K562 (cell line): ENCODE measurements around the gene YTHDC1. TPM values are rescaled to one million over a fixed set of nuclear protein-coding genes. Genes with fewer than 3 reads are reported as not detected.
A peak's percentile ranks its signal among the peaks of the same experiment; 100 is the strongest.

ENCODE experiments used
- ARHGAP35 ChIP-seq: fragments of 450-650 bp; IDR thresholded peaks from 2 replicates; pipeline ENCODE4 v1.6.1; 2018; ENCODE audit not compliant: partially characterized antibody
- BRF1 ChIP-seq: IDR thresholded peaks from 3 replicates; pipeline ENCODE4 v1.6.1; 2011; ENCODE audit warnings: borderline replicate concordance, mild to moderate bottlenecking; ENCODE audit not compliant: insufficient read length; ENCODE audit errors: extremely low read depth
- ELF4 ChIP-seq: fragments of 450-650 bp; formaldehyde crosslinking; IDR thresholded peaks from 2 replicates; pipeline ENCODE4 v1.4.0; 2022; ENCODE audit warnings: missing genetic modification characterization
- GMEB1 ChIP-seq: fragments of 250-450 bp; sonication (Bioruptor Pico); IDR thresholded peaks from 2 replicates; pipeline ENCODE4 v1.4.0; 2020; ENCODE audit warnings: mild to moderate bottlenecking
- MAFK ChIP-seq: IDR thresholded peaks from 2 replicates; pipeline ENCODE4 v1.6.1; 2011; ENCODE audit warnings: low read length, improper control_type of control experiment
- NBN ChIP-seq: fragments of 450-650 bp; IDR thresholded peaks from 2 replicates; pipeline ENCODE4 v1.6.1; 2016; ENCODE audit warnings: low read depth, mild to moderate bottlenecking
- NELFE ChIP-seq: IDR thresholded peaks from 2 replicates; pipeline ENCODE4 v1.6.1; 2011; ENCODE audit warnings: mild to moderate bottlenecking; ENCODE audit not compliant: insufficient read depth, insufficient read length
- NRF1 ChIP-seq, 2 experiments: fragments of 450-650 bp; IDR thresholded peaks in 1 of 2; conservative IDR thresholded peaks in 1 of 2; 2 replicates each; pipeline ENCODE4 v1.6.1; 2014; ENCODE audit warnings: mild to moderate bottlenecking in 2 of 2
- POLR2AphosphoS5 ChIP-seq: IDR thresholded peaks from 2 replicates; pipeline ENCODE4 v1.6.1; 2011; ENCODE audit warnings: mild to moderate bottlenecking, low read depth, low read length, moderate library complexity; ENCODE audit not compliant: control insufficient read depth, insufficient read depth
- PRDM10 ChIP-seq: fragments of 450-650 bp; IDR thresholded peaks from 2 replicates; pipeline ENCODE4 v1.6.1; 2018; ENCODE audit not compliant: partially characterized antibody
- PYGO2 ChIP-seq: fragments of 450-650 bp; IDR thresholded peaks from 2 replicates; pipeline ENCODE4 v1.6.1; 2016; ENCODE audit warnings: mild to moderate bottlenecking, missing genetic modification characterization, moderate library complexity, missing compliant biosample characterization
- RFX1 ChIP-seq: fragments of 450-650 bp; IDR thresholded peaks from 2 replicates; pipeline ENCODE4 v1.6.1; 2016; ENCODE audit warnings: mild to moderate bottlenecking, moderate library complexity
- XRCC3 ChIP-seq: fragments of 450-650 bp; IDR thresholded peaks from 2 replicates; pipeline ENCODE4 v1.6.1; 2017; ENCODE audit warnings: mild to moderate bottlenecking, moderate library complexity
- ZEB2 ChIP-seq: fragments of 450-650 bp; IDR thresholded peaks from 2 replicates; pipeline ENCODE4 v1.6.1; 2016
- ZFPM2 ChIP-seq: fragments of 250-450 bp; sonication (Bioruptor Pico); IDR thresholded peaks from 2 replicates; pipeline ENCODE4 v1.5.1; 2022; ENCODE audit warnings: mild to moderate bottlenecking
- ZNF133 ChIP-seq: fragments of 250-450 bp; sonication (Bioruptor Pico); IDR thresholded peaks from 2 replicates; pipeline ENCODE4 v1.4.0; 2020; ENCODE audit warnings: mild to moderate bottlenecking
- ZNF584 ChIP-seq: fragments of 200-800 bp; sonication (Bioruptor generic); IDR thresholded peaks from 2 replicates; pipeline ENCODE4 v1.6.1; 2016; ENCODE audit warnings: low read depth, mild to moderate bottlenecking, missing genetic modification characterization, missing compliant biosample characterization
- polyA plus RNA-seq, 8 experiments: library from polyadenylated mRNA; depleted of rRNA in 4 of 8; stranded (reverse) in 5 of 8; unstranded in 3 of 8; fragments of >200 nt; fragmentation: Nextera tagmentation in 2 of 8; fragmentation: Illumina TruSeq in 1 of 8; extraction: Ambion mirVana in 2 of 8; extraction: Trizol in 1 of 8; gene quantifications; 2 replicates each; pipeline versions ENCODE4 v1.2.1 to v1.2.3, GENCODE V29; 2011 to 2014; ENCODE audit warnings: inconsistent platforms in 1 of 8, missing spikeins in 1 of 8
- total RNA-seq, 7 experiments: library from RNA; depleted of rRNA in 6 of 7; stranded (reverse); fragments of >200 nt in 6 of 7; fragmentation: Illumina TruSeq in 2 of 7; extraction: Trizol in 2 of 7; gene quantifications; 2 replicates each; pipeline versions ENCODE4 v1.2.1 to v1.2.3, GENCODE V29; 2011 to 2021; ENCODE audit warnings: low replicate concordance in 1 of 7
- TF ChIP-seq, protein P1 (sequence below): fragments of 450-650 bp; IDR thresholded peaks from 2 replicates; pipeline ENCODE4 v1.6.1; 2017; ENCODE audit warnings: mild to moderate bottlenecking, moderate library complexity
- TF ChIP-seq, protein P2 (sequence below): fragments of 200-800 bp; sonication (Bioruptor generic); IDR thresholded peaks from 2 replicates; pipeline ENCODE4 v1.6.1; 2017; ENCODE audit warnings: missing genetic modification characterization, missing compliant biosample characterization
- TF ChIP-seq, protein P3 (sequence below): fragments of 450-650 bp; IDR thresholded peaks from 2 replicates; pipeline ENCODE4 v1.7.0; 2016; ENCODE audit warnings: borderline replicate concordance

The YTHDC1 gene
- total and polyA plus RNA-seq, 9 of the 15 experiments (the other 6 are each of a cell fraction or from before 2014, with no cell fraction given): 9.8 to 65.4 (median 51.7) TPM

GRCh38 chr4:68361146-68361589, 11.3 kb upstream of the YTHDC1 start (continued):
- TF ChIP-seq, protein P1, sequence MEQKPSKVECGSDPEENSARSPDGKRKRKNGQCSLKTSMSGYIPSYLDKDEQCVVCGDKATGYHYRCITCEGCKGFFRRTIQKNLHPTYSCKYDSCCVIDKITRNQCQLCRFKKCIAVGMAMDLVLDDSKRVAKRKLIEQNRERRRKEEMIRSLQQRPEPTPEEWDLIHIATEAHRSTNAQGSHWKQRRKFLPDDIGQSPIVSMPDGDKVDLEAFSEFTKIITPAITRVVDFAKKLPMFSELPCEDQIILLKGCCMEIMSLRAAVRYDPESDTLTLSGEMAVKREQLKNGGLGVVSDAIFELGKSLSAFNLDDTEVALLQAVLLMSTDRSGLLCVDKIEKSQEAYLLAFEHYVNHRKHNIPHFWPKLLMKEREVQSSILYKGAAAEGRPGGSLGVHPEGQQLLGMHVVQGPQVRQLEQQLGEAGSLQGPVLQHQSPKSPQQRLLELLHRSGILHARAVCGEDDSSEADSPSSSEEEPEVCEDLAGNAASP: no peak
- no peak for TF ChIP-seq GMEB1 (CRISPR knock-in tag)
- TF ChIP-seq NRF1 (conservative IDR thresholded peaks at IDR 0.05 in 1 of 2, IDR thresholded peaks at IDR 0.05 in 1 of 2): no peak
- TF ChIP-seq ZNF133: no peak
- TF ChIP-seq, protein P2, sequence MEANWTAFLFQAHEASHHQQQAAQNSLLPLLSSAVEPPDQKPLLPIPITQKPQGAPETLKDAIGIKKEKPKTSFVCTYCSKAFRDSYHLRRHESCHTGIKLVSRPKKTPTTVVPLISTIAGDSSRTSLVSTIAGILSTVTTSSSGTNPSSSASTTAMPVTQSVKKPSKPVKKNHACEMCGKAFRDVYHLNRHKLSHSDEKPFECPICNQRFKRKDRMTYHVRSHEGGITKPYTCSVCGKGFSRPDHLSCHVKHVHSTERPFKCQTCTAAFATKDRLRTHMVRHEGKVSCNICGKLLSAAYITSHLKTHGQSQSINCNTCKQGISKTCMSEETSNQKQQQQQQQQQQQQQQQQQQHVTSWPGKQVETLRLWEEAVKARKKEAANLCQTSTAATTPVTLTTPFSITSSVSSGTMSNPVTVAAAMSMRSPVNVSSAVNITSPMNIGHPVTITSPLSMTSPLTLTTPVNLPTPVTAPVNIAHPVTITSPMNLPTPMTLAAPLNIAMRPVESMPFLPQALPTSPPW (CRISPR knock-in tag): 0 out of 2 replicates have a peak, but pooled peaks have one; percentile 6
- TF ChIP-seq NELFE: no peak
- TF ChIP-seq PYGO2: no peak
- no peak for TF ChIP-seq ZNF584
- TF ChIP-seq RFX1: no peak
- no peak; the same call in 1 of the 2 replicates for TF ChIP-seq NBN
- no peak for TF ChIP-seq XRCC3
- no peak for TF ChIP-seq ELF4 (CRISPR knock-in tag)
- no peak for TF ChIP-seq BRF1
- no peak for TF ChIP-seq ARHGAP35
- TF ChIP-seq POLR2AphosphoS5: no peak
- no peak for TF ChIP-seq PRDM10
- TF ChIP-seq MAFK: no peak
- no peak for TF ChIP-seq ZFPM2 (CRISPR knock-in tag)
- TF ChIP-seq, protein P3, sequence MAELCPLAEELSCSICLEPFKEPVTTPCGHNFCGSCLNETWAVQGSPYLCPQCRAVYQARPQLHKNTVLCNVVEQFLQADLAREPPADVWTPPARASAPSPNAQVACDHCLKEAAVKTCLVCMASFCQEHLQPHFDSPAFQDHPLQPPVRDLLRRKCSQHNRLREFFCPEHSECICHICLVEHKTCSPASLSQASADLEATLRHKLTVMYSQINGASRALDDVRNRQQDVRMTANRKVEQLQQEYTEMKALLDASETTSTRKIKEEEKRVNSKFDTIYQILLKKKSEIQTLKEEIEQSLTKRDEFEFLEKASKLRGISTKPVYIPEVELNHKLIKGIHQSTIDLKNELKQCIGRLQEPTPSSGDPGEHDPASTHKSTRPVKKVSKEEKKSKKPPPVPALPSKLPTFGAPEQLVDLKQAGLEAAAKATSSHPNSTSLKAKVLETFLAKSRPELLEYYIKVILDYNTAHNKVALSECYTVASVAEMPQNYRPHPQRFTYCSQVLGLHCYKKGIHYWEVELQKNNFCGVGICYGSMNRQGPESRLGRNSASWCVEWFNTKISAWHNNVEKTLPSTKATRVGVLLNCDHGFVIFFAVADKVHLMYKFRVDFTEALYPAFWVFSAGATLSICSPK: no peak
- peak; percentile 69 for TF ChIP-seq ZEB2
